A673 (cell line): ENCODE data around the gene ZBTB24.

Experiments
- CTCF ChIP-seq: fragments of 300-800, 200-600 bp; sonication (generic); conservative IDR thresholded peaks from 2 replicates; pipeline ENCODE4 v1.5.1; 2017; ENCODE audit warnings: low read depth, mild to moderate bottlenecking, antibody characterized with exemption, low read length, moderate library complexity, mixed read lengths
- EZH2 ChIP-seq: fragments of 200-600 bp; sonication (generic); IDR thresholded peaks from 2 replicates; pipeline ENCODE4 v1.6.1; 2017; ENCODE audit warnings: borderline replicate concordance, low read depth, mild to moderate bottlenecking, mixed read lengths, antibody characterized with exemption, low read length; ENCODE audit not compliant: poor library complexity, severe bottlenecking

DNA sequence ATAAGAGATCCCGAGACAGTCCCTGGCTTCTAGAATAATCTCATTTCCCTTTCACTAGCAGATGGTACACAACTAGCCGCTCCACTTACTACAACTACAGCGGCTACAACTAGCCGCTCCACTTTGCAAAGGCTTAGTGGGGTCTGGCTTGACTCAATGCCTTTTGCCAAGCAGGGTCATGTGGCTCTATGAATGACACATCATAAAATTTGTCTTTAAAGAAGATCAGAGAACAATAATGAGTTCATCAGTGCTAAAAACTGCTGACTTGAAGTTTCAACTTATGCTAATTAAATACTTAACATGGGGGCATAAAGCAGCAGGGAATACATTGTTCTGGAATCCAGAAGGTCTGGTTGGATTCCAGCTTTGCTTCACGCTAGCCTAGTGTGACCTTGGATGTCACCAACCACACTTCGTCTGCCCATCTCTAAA is 25.4 kb downstream of the ZBTB24 start:
- TF ChIP-seq CTCF: no peak
- no peak for TF ChIP-seq EZH2
